Bronchial epithelial cell (primary cell): ENCODE measurements around the gene GLB1L. TPM values are rescaled to one million over a fixed set of nuclear protein-coding genes. Genes with fewer than 3 reads are reported as not detected.

Experiments used
- DNase-seq: peaks from one replicate; pipeline ENCODE4 v3.0.0-alpha.2; 2010; ENCODE audit warnings: low read depth
- FAIRE-seq: peaks from 2 replicates; lab custom pipeline; 2011; peaks lifted over from hg19 to GRCh38; lab: Jason Lieb, UNC
- H3K27me3 ChIP-seq: 2 replicates; pipeline ENCODE4 v1.5.1; 2011; ENCODE audit warnings: low read length; ENCODE audit not compliant: control insufficient read depth, insufficient read depth
- H3K36me3 ChIP-seq: 2 replicates; pipeline ENCODE4 v1.5.1; 2011; ENCODE audit warnings: low read length; ENCODE audit not compliant: control insufficient read depth, insufficient read depth
- H3K4me3 ChIP-seq: 2 replicates; pipeline ENCODE4 v1.5.1; 2011; ENCODE audit warnings: mild to moderate bottlenecking, low read depth, low read length, control low read depth
- CTCF ChIP-seq: IDR thresholded peaks from 2 replicates; pipeline ENCODE4 v1.5.1; 2011; ENCODE audit warnings: mild to moderate bottlenecking, moderate library complexity, low read length, control low read depth, inconsistent platforms; ENCODE audit not compliant: insufficient read depth, severe bottlenecking
- total RNA-seq: library from RNA; depleted of rRNA; stranded (reverse); fragments of >200 nt; gene quantifications from 2 replicates; pipeline ENCODE4 v1.2.1, GENCODE V29; 2014

Gene GLB1L
- total RNA-seq, 1 donor from 2014 or later, result 3.7 TPM

- FAIRE-seq (no peak), DNase-seq (no peak)
- Histone ChIP-seq H3K27me3 (no peaks in the 10 kb centered on the region), H3K4me3 (no peak overlapping the region), H3K36me3 (no peaks in the 10 kb centered on the region)
- no peak for TF ChIP-seq CTCF
Observed at GRCh38 chr2:219272356-219272755, 27.1 kb upstream of the GLB1L start.

- DNase-seq (no peak), FAIRE-seq (no peak)
- TF ChIP-seq CTCF, result no peak
- H3K27me3 ChIP-seq, result no peaks in the 10 kb centered on the region
- H3K36me3 ChIP-seq, result no peaks in the 10 kb centered on the region
- no peak overlapping the region for H3K4me3 ChIP-seq
Observed at GRCh38 chr2:219271021-219271420, 25.8 kb upstream of the GLB1L start.

- H3K36me3 ChIP-seq, result no peaks in the 10 kb centered on the region
- FAIRE-seq (no peak), DNase-seq (no peak)
- no peaks in the 10 kb centered on the region for H3K27me3 ChIP-seq
- no peak overlapping the region for H3K4me3 ChIP-seq
- no peak for TF ChIP-seq CTCF
Observed at GRCh38 chr2:219270055-219270372, 24.8 kb upstream of the GLB1L start.

GRCh38 chr2:219269362-219270054, 24.3 kb upstream of the GLB1L start:
- no peak for TF ChIP-seq CTCF
- no peaks in the 10 kb centered on the region for H3K36me3 ChIP-seq
- DNase-seq (peak; percentile 84), FAIRE-seq (peak; percentile 87)
- no peak overlapping the region for H3K4me3 ChIP-seq
- no peaks in the 10 kb centered on the region for H3K27me3 ChIP-seq

- no peak for TF ChIP-seq CTCF
- Histone ChIP-seq H3K27me3 (no peaks in the 10 kb centered on the region), H3K36me3 (no peaks in the 10 kb centered on the region), H3K4me3 (no peak overlapping the region)
- no peak for DNase-seq
- no peak for FAIRE-seq
Observed at GRCh38 chr2:219268294-219268693, 23.1 kb upstream of the GLB1L start.

- Histone ChIP-seq H3K27me3 (no peaks in the 10 kb centered on the region), H3K36me3 (no peaks in the 10 kb centered on the region), H3K4me3 (no peak overlapping the region)
- DNase-seq (no peak), FAIRE-seq (no peak)
- TF ChIP-seq CTCF, result no peak
Observed at GRCh38 chr2:219266886-219267285, 21.6 kb upstream of the GLB1L start.
